DND-41 (cell line): ENCODE measurements around the gene PJA1.

Source experiments
- ATAC-seq: fragments of 200-7000 bp; cut with Tn5 transposase; 3 replicates; pipeline ENCODE4 v1.9.1; 2021; ENCODE audit warnings: low read depth; ENCODE audit not compliant: insufficient read depth
- DNase-seq: peaks from one replicate; pipeline ENCODE4 v3.0.0-alpha.2; 2020
- H2AFZ ChIP-seq: 2 replicates; pipeline ENCODE4 v1.6.0; 2012; ENCODE audit warnings: low read depth, low read length
- H3K27ac ChIP-seq: 2 replicates; pipeline ENCODE4 v1.5.1; 2012; ENCODE audit warnings: low read length, inconsistent platforms
- H3K27me3 ChIP-seq: fragments of 200-600 bp; sonication (generic); 2 replicates; pipeline ENCODE4 v1.6.0; 2012; ENCODE audit warnings: low read length, mild to moderate bottlenecking, inconsistent platforms; ENCODE audit not compliant: insufficient read depth, poor library complexity
- H3K36me3 ChIP-seq: 2 replicates; pipeline ENCODE4 v1.5.1; 2012; ENCODE audit warnings: low read length, inconsistent platforms; ENCODE audit not compliant: insufficient read depth
- H3K4me1 ChIP-seq: 2 replicates; pipeline ENCODE4 v1.5.1; 2012; ENCODE audit warnings: mild to moderate bottlenecking, low read length; ENCODE audit not compliant: insufficient read depth
- H3K4me2 ChIP-seq: 2 replicates; pipeline ENCODE4 v1.6.0; 2012; ENCODE audit warnings: mild to moderate bottlenecking, moderate library complexity, low read length, inconsistent platforms; ENCODE audit not compliant: insufficient read depth
- H3K4me3 ChIP-seq, 2 experiments: fragments of 200-600 bp in 1 of 2; shearing (Covaris generic) in 1 of 2; 2 replicates each; pipeline ENCODE4 v1.5.1; 2012 to 2016; ENCODE audit warnings: inconsistent platforms in 2 of 2, low read length in 2 of 2, mild to moderate bottlenecking in 2 of 2, low read depth in 1 of 2, moderate library complexity in 1 of 2
- H3K79me2 ChIP-seq: 2 replicates; pipeline ENCODE4 v1.6.0; 2012; ENCODE audit warnings: low read length, inconsistent platforms; ENCODE audit not compliant: insufficient read depth
- H3K9ac ChIP-seq: 2 replicates; pipeline ENCODE4 v1.6.0; 2012; ENCODE audit warnings: low read depth, mild to moderate bottlenecking, inconsistent platforms, low read length, moderate library complexity
- H3K9me3 ChIP-seq: 2 replicates; pipeline ENCODE4 v1.5.1; 2012; ENCODE audit warnings: low read length, moderate library complexity, mild to moderate bottlenecking, inconsistent platforms; ENCODE audit not compliant: insufficient read depth, severe bottlenecking
- H4K20me1 ChIP-seq: 2 replicates; pipeline ENCODE4 v1.6.0; 2012; ENCODE audit warnings: low read length; ENCODE audit not compliant: insufficient read depth
- CTCF ChIP-seq: IDR thresholded peaks from 2 replicates; pipeline ENCODE4 v1.5.1; 2012; ENCODE audit warnings: borderline replicate concordance, low read length, moderate library complexity, mild to moderate bottlenecking; ENCODE audit not compliant: poor library complexity, severe bottlenecking; ENCODE audit errors: extremely low read depth
- EZH2 ChIP-seq: IDR thresholded peaks from 3 replicates; pipeline ENCODE4 v1.6.1; 2012; ENCODE audit warnings: borderline replicate concordance, low read depth, mild to moderate bottlenecking, moderate library complexity, low read length, inconsistent platforms; ENCODE audit not compliant: severe bottlenecking

Gene PJA1

GRCh38 chrX:69165087-69165651 lies at the start of gene PJA1:
TSS of gene PJA1 (minus strand) at chrX:69165453. CDS start at chrX:69163073, 2,380 bp downstream.
- DNase-seq: peak; percentile 79
- TF ChIP-seq CTCF (no peak), EZH2 (no peak)
- peak within 1 kb of the TSS; percentile 31 for H3K27ac ChIP-seq

GRCh38 chrX:69214463-69214862 lies 49.2 kb upstream of the PJA1 start:
- Histone ChIP-seq H3K79me2 (no peaks in the 10 kb centered on the region), H4K20me1 (no peaks in the 10 kb centered on the region), H3K27me3 (no peaks in the 10 kb centered on the region), H3K9me3 (no peaks in the 10 kb centered on the region), H3K9ac (no peak overlapping the region), H3K4me1 (no peaks in the 10 kb centered on the region), H3K4me3 (no peak overlapping the region), H3K27ac (no peak overlapping the region), H3K36me3 (no peaks in the 10 kb centered on the region), H2AFZ (no peak overlapping the region), H3K4me2 (no peak overlapping the region)
- ATAC-seq (no peak), DNase-seq (no peak)
- no peak for TF ChIP-seq CTCF
- TF ChIP-seq EZH2: no peak

More at GRCh38 chrX:69165087-69165651, at the start of gene PJA1:
- peak; percentile 97 for ATAC-seq
- H3K4me3 ChIP-seq: peak within 1 kb of the TSS; percentile 43 to 79; a peak in 3 of 4 replicates
- H2AFZ ChIP-seq: peak within 1 kb of the TSS; percentile 74
- no peaks in the 10 kb centered on the region for H3K79me2 ChIP-seq
- H4K20me1 ChIP-seq: no peaks in the 10 kb centered on the region
- peaks cover 3% of the 10 kb centered on the region; the same call in 1 of the 2 replicates for H3K36me3 ChIP-seq
- H3K4me1 ChIP-seq: peaks cover 17% of the 10 kb centered on the region
- no peaks in the 10 kb centered on the region for H3K27me3 ChIP-seq
- H3K4me2 ChIP-seq: peak within 1 kb of the TSS; percentile 76
- peak within 1 kb of the TSS; percentile 69 for H3K9ac ChIP-seq
- no peaks in the 10 kb centered on the region for H3K9me3 ChIP-seq

GRCh38 chrX:69211701-69212100 lies 46.4 kb upstream of the PJA1 start:
- Histone ChIP-seq H3K27me3 (no peaks in the 10 kb centered on the region), H3K4me2 (no peak overlapping the region), H3K27ac (no peak overlapping the region), H3K36me3 (no peaks in the 10 kb centered on the region), H3K4me1 (no peaks in the 10 kb centered on the region), H3K4me3 (no peak overlapping the region), H3K9me3 (no peaks in the 10 kb centered on the region), H3K79me2 (no peaks in the 10 kb centered on the region), H4K20me1 (no peaks in the 10 kb centered on the region), H3K9ac (no peak overlapping the region), H2AFZ (no peak overlapping the region)
- TF ChIP-seq CTCF (no peak), EZH2 (no peak)
- DNase-seq (no peak), ATAC-seq (no peak)
